Keratinocyte (primary cell): ENCODE measurements around the gene UGGT2.

Experiments used
- EZH2 ChIP-seq: IDR thresholded peaks from one replicate; pipeline ENCODE4 v1.6.1; 2012; ENCODE audit warnings: inconsistent platforms, mild to moderate bottlenecking, low read length, moderate library complexity
- TF ChIP-seq, protein P1 (sequence below), 3 experiments: IDR thresholded peaks in 1 of 3; conservative IDR thresholded peaks in 1 of 3; optimal IDR thresholded peaks in 1 of 3; 2 replicates in 2 of 3; 3 replicates in 1 of 3; pipeline versions ENCODE3 to v1.5.1; 2011; ENCODE audit warnings: low read length in 3 of 3, mild to moderate bottlenecking in 3 of 3, moderate library complexity in 2 of 3, control low read depth in 1 of 3, inconsistent platforms in 1 of 3; ENCODE audit not compliant: insufficient read depth in 2 of 3; ENCODE audit errors: extremely low read depth in 1 of 3

DNA sequence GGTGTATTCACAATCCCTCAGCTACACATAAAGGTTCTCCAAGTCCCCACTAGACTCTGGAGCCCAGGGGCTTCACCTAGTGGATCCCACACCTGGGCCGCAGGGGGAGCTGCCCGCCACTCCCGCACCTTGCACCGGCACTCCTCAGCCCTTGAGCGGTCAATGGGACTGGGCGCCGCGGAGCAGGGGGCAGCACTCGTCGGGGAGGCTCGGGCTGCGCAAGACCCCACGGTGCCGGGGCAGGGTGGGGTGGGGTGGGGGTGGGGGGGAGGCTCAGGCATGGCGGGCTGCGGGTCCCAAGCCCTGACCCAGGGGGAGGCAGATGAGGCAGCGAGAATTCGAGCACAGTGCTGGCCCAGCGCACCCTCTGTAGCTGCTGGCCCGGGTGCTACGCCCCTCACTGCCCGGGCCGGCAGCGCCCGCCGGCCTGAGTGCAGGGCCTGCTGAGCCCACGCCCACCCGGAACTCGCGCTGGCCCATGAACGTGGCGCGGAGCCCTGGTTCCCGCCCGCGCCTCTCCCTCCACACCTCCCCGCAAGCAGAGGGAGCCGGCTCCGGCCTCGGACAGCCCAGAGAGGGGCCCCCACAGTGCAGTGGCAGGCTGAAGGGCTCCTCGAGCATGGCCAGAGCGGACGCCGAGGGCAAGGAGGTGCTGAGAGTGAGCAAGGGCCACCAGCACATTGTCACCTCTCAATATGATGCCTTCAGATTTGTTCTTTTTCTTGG, 121.7 kb downstream of the UGGT2 start:
- TF ChIP-seq, protein P1, sequence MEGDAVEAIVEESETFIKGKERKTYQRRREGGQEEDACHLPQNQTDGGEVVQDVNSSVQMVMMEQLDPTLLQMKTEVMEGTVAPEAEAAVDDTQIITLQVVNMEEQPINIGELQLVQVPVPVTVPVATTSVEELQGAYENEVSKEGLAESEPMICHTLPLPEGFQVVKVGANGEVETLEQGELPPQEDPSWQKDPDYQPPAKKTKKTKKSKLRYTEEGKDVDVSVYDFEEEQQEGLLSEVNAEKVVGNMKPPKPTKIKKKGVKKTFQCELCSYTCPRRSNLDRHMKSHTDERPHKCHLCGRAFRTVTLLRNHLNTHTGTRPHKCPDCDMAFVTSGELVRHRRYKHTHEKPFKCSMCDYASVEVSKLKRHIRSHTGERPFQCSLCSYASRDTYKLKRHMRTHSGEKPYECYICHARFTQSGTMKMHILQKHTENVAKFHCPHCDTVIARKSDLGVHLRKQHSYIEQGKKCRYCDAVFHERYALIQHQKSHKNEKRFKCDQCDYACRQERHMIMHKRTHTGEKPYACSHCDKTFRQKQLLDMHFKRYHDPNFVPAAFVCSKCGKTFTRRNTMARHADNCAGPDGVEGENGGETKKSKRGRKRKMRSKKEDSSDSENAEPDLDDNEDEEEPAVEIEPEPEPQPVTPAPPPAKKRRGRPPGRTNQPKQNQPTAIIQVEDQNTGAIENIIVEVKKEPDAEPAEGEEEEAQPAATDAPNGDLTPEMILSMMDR (optimal IDR thresholded peaks at IDR 0.05 in 1 of 3, IDR thresholded peaks at IDR 0.05 in 1 of 3, conservative IDR thresholded peaks at IDR 0.05 in 1 of 3; ENCODE audit: extremely low read depth in 1 of 3, insufficient read depth in 2 of 3, low read length in 3 of 3), result no peak
- no peak for TF ChIP-seq EZH2
